GM18526 (cell line): ENCODE measurements around the gene TRANK1.

Source experiments
- POLR2A ChIP-seq: IDR thresholded peaks from 3 replicates; pipeline ENCODE4 v1.6.1; 2011; ENCODE audit not compliant: insufficient read length; ENCODE audit errors: extremely low read depth

Gene TRANK1

DNA sequence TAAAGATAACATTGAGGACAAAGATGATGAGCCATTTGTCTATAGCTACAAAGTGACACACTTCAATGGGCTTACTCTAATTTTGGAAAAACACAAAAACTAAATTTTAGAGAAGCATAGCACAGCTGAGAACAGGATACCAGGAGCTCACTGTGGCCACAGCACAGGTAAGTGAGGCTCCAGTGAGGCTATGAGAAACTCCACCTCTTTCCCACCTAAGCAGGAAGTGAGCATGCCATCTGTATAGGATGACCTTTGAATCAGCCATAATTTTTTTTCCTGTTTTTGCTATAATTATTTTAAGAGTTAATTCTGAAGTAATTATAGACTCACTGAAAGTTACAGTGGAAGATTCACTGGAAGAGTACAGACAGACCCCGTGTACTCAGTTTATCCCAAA, 98.4 kb downstream of the TRANK1 start:
- TF ChIP-seq POLR2A = no peak

- no peak for TF ChIP-seq POLR2A
Observed at GRCh38 chr3:36843065-36844051, 101.5 kb downstream of the TRANK1 start.

GRCh38 chr3:36842275-36842674, 102.6 kb downstream of the TRANK1 start:
- TF ChIP-seq POLR2A = no peak

DNA sequence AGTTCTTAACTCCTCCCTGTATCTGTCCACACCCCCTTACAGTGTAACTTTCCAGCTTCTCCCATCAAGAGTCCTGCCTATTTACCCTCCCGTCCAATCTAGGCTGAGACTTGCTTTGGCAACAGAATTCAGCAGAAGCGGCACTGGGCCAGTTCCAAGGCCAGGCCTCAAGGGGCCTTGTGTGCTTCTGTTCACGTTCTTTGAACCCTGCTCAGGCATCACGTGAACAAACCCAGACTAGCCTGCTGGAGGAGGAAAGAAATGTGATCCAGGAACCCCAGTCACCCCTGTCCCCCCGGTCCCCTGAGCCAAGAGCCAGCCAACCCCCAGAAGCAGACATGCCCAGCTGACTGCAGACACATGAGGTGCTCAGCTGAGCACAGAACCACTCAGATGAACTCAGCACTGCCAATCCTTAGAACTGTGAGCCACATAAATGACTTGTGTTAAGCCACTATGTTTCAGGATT, 104.4 kb downstream of the TRANK1 start:
- no peak for TF ChIP-seq POLR2A

DNA sequence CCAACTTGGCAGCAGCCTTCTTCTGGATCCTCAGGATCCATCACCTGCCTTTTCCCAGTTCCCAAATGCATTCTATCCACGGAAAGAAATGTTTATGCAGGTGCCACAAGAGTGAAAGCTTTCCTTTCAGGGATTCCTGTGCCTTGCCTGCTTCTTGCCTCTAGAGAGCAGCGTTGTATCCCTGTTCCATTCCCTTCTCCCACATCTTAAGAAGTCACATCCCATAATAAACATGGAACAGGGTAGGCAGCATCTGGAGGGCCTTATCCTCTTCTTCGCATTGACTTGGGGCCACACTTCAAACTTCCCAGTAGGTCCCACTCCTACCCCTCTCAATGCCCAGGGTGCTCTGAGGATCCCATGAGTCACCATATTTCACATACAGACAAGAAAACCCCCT, 107.8 kb downstream of the TRANK1 start:
- no peak for TF ChIP-seq POLR2A

DNA sequence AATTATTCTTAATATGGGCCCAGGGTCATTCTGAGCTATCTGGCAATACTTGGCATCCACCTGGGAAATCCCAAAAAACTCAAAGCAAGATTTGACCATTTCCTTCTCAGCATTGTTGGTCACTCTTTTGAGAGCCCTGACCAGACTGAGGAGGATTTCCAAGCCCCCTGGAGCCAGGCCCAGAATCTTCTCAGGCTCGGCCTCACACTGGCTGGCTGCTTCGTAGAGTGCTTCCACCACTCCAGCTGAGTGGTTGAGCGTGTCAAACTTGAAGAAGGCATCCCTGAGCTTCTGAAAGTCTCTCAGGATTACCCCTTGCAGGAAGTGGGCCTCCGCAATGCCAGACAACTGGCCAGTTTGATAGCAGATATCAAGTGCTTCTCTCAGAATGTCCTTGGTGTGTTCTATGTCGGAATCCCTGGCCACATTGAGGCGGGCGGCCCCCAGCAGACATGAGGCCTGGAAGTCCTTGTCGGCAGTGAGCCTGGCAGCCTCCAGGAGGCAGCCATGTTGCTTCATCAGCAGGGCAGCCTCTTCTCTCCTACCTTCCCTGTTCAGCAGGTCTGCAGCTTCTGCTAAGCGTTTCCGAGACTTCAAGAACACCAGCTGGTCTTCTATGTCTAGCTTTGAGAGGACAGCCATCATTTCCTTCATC, 111.6 kb downstream of the TRANK1 start:
- no peak for TF ChIP-seq POLR2A

GRCh38 chr3:36832406-36832805, 112.4 kb downstream of the TRANK1 start:
- no peak for TF ChIP-seq POLR2A

DNA sequence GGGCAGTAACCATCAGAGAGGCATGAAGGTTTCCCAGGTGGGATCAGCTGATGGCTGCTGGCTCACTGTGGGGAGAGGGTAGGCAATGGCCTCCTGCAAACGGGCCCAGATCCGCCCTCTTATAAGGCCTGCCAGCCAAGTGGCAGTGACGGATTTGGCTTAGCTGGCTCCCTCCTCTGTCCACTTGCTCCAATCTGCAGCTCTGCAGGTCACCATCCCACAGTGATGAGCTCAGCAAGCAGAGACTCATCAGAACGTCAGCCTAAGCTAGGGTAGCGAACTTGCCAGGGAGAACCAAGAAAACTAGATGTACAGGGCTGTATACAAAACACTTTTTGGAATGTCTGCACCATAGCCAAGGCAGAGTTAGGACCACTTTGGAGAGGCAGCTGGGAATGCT, 117.7 kb downstream of the TRANK1 start:
- no peak for TF ChIP-seq POLR2A

DNA sequence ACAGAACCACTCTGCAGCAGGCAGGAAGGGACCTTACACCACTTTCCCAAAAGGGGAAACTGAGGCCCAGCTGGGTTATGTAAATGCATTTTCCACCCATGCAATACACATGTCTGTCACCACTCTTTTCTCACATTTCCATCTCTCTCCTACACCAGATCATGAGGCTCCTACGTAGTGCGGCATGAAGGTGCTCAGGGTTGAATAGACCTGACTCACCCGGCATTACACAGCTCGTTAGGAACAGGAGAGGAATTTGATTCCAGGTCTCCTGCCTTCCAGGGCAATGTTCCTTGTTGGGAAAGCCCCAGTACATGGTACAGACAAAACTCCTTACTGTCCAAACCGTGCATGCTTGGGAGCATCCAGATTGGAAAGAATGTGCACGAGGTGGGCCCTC, 118.6 kb downstream of the TRANK1 start:
- TF ChIP-seq POLR2A = no peak

- TF ChIP-seq POLR2A = no peak
Observed at GRCh38 chr3:36824443-36824842, 120.4 kb downstream of the TRANK1 start.

GRCh38 chr3:36823806-36824205, 121.0 kb downstream of the TRANK1 start:
- no peak for TF ChIP-seq POLR2A

- TF ChIP-seq POLR2A = no peak
Observed at GRCh38 chr3:36820083-36820482, 124.8 kb downstream of the TRANK1 start.

DNA sequence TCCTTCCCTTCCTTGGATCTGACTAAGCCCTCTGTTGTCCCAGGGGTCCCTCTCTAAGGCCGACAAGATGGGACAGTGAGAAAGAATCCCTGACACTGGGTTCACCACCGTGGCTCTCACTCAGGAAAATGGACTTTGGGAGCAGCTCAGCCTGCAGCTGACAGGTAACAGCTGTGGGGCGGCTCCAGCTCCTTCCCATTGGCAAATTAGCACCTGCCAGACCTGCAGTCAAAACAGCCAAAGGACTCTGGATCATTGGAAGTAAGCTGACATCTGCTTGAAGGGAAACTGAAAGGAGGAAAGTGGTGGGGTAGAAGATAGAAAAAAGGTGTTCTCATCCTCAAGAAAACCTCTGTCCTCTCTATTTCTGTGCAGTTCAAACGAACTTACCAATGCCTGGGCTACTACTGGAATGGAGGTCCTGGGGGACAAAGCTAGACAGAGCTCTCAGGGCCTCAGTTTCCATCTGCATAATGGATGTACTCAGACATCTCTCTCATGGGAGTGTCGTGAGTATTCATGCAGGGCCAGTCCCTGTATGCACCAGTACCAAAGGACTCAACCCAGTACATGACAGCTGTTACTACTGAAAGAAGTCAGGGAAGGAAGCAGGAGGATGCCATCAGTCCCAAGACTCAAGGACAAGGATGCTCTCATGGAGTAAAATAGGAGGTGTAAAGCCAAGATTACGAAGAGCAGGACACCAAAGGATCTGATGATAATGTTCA, 126.9 kb downstream of the TRANK1 start:
- TF ChIP-seq POLR2A = no peak

- no peak for TF ChIP-seq POLR2A
Observed at GRCh38 chr3:36815375-36815774, 129.5 kb downstream of the TRANK1 start.

GRCh38 chr3:36814776-36815175, 130.1 kb downstream of the TRANK1 start:
- TF ChIP-seq POLR2A = no peak
